Ishikawa (cell line): Measurements from ENCODE around the gene KCNH5.

ENCODE experiments used
- CEBPB ChIP-seq: IDR thresholded peaks from 2 replicates; pipeline ENCODE4 v1.6.1; 2012
- EGR1 ChIP-seq: IDR thresholded peaks from 2 replicates; pipeline ENCODE4 v1.6.1; 2012
- TAF1 ChIP-seq: IDR thresholded peaks from 2 replicates; pipeline ENCODE4 v1.6.1; 2012; ENCODE audit warnings: low read depth, mild to moderate bottlenecking
- YY1 ChIP-seq: IDR thresholded peaks from 2 replicates; pipeline ENCODE4 v1.6.1; 2012; ENCODE audit warnings: low read depth
- ZBTB7A ChIP-seq: IDR thresholded peaks from 2 replicates; pipeline ENCODE4 v1.6.1; 2012; ENCODE audit warnings: low read depth

DNA sequence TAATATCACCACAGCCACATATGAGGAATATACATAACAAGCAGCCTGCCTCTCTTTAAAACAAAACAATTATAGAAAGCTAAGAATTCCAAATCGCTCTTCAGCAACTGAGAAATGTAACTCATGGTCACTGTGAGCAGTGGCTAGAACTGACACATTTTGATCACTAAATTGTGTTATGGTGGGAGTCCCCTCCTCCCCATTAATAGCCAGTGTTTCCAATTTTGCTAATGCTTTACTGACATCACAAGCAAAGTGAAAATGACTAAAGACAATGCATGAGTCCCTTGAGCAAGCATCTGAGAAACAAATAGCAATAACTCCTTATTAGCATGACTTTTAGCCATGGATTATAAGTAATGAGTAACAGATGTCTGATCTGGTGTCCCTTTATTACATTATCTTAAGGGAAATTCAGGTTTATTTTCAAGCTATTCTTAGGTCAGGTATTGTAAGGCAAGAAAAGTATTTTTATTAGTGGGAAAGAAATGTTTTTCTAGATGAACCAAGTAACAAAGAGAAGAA is 148.3 kb downstream of the KCNH5 start:
- TF ChIP-seq EGR1 (no peak), YY1 (no peak), TAF1 (no peak), ZBTB7A (no peak), CEBPB (no peak)
